UCSD-AML1 (cell line): ENCODE data around the gene BPIFB2.

Source experiments
- DNase-seq: peaks from one replicate; lab custom pipeline; 2025; ENCODE audit not compliant: unreplicated experiment; lab: John Stamatoyannopoulos, UW

The BPIFB2 gene

GRCh38 chr20:33020278-33021161 is 13.0 kb downstream of the BPIFB2 start:
- DNase-seq: no peak

- DNase-seq: no peak
These were observed 14.4 kb downstream of the BPIFB2 start for GRCh38 chr20:33021879-33022278.

GRCh38 chr20:33022289-33022688 is 14.8 kb downstream of the BPIFB2 start:
- DNase-seq: no peak

- no peak for DNase-seq
These were observed 15.4 kb downstream of the BPIFB2 start for GRCh38 chr20:33022694-33023438.

GRCh38 chr20:33023439-33024242 is 16.1 kb downstream of the BPIFB2 start:
- DNase-seq: no peak

- DNase-seq: no peak
These were observed 16.7 kb downstream of the BPIFB2 start for GRCh38 chr20:33024243-33024560.

- DNase-seq: no peak
These were observed 17.3 kb downstream of the BPIFB2 start for GRCh38 chr20:33024609-33025317.

- DNase-seq: no peak
These were observed 17.9 kb downstream of the BPIFB2 start for GRCh38 chr20:33025318-33025876.

GRCh38 chr20:33026072-33026778 is 18.7 kb downstream of the BPIFB2 start:
- no peak for DNase-seq

- no peak for DNase-seq
These were observed 19.6 kb downstream of the BPIFB2 start for GRCh38 chr20:33026779-33027759.

- no peak for DNase-seq
These were observed 20.6 kb downstream of the BPIFB2 start for GRCh38 chr20:33027769-33028751.

- no peak for DNase-seq
These were observed 21.4 kb downstream of the BPIFB2 start for GRCh38 chr20:33028875-33029274.

- no peak for DNase-seq
These were observed 22.6 kb downstream of the BPIFB2 start for GRCh38 chr20:33030076-33030475.

GRCh38 chr20:33030569-33030968 is 23.1 kb downstream of the BPIFB2 start:
- no peak for DNase-seq

- no peak for DNase-seq
These were observed 24.0 kb downstream of the BPIFB2 start, which contains the start of gene BPIFB6 for GRCh38 chr20:33031531-33031930. TSS of gene BPIFB6 (plus strand) at chr20:33031648. CDS start at chr20:33031648, 0 bp downstream.

- no peak for DNase-seq
These were observed 25.1 kb downstream of the BPIFB2 start for GRCh38 chr20:33032555-33032954.

- no peak for DNase-seq
These were observed 25.9 kb downstream of the BPIFB2 start for GRCh38 chr20:33033381-33033780.
